Measurements from ENCODE around the gene SARS2.
A peak's percentile ranks its signal among the peaks of the same experiment; 100 is the strongest.
"Not testable (repeated sequence)": the region's sequence is repeated elsewhere in the genome, so short reads cannot be mapped to it uniquely, and the experiment has no call there.

Gene SARS2, protein sequence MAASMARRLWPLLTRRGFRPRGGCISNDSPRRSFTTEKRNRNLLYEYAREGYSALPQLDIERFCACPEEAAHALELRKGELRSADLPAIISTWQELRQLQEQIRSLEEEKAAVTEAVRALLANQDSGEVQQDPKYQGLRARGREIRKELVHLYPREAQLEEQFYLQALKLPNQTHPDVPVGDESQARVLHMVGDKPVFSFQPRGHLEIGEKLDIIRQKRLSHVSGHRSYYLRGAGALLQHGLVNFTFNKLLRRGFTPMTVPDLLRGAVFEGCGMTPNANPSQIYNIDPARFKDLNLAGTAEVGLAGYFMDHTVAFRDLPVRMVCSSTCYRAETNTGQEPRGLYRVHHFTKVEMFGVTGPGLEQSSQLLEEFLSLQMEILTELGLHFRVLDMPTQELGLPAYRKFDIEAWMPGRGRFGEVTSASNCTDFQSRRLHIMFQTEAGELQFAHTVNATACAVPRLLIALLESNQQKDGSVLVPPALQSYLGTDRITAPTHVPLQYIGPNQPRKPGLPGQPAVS

DNA sequence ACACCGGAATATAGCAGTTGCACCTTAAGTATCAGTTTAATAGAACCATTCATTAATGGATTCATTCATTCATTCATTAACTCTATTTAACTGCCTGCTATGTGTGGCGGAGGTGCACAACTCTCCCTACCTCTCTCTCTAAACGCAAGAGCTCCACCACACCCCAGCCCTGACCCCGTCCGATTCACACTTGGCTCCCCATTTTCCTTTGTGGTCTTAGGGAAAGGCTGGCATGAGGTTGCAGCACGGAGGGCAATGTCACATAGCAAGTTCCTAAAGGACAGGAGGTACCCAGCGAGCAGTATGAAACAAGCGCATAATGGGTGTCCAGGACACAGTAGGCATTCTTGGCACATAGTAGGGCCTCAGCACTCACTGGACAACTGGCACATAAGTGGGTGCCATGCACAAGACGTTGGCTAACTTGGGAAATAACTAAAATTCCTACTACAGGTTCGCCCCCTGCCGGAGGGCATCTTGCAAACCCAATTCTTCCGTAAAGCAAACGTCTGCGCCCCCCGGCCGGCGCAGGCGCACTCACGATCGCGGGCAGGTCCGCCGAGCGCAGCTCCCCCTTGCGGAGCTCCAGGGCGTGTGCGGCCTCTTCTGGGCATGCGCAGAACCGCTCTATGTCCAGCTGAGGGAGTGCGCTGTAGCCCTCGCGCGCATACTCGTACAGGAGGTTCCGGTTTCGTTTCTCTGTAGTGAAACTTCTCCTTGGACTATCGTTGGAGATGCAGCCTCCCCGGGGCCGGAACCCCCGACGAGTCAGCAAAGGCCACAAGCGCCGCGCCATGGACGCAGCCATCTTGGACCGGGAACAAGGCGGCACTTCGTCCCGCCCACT lies at the start of gene SARS2:
Gene SARS2, minus strand, starts transcription at position 835 of the 847 bp plus-strand sequence. Its CDS starts 27 bp downstream, at position 808.
- peak; percentile 64 for DNase-seq (ENCODE audit: low read depth, low spot score)
- peak within 1 kb of the TSS; percentile 83 for H3K27ac ChIP-seq

DNA sequence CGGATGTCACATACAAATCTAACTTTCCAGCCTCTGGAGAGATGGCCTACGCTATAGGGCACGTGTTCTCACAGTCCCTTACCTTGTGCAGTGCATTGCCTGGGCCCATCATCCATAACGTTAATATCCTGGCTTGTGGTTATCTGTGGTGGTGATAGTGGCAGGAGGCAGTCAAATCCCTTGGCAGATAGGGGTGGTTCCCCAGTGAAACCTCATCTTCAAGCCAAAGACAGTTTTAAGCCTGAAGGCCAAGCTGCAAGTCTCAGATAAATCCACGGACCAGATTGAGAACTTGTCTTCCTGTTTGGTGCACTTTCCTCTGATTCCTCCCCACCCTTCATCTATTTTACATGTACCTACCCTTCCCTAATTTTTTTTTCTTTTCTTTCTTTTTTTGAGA lies 49.2 kb upstream of the SARS2 start:
- no peak overlapping the region for H3K27ac ChIP-seq

DNA sequence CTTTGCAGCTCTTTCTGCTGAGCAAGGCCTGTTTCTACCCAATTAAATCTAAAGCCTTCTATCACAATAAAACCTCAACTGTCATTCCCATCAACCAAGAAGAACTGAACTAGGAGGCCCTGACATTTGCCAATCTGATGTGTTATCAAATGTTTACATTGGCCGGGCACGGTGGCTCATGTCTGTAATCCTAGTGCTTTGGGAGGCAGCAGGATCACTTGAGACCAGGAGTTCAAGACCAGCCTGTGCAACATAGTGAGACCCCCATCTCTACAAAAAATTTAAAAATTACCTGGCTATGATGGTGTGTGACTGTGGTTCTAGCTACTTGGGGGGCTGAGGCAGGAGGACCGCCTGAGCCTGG lies 47.7 kb upstream of the SARS2 start:
- peak overlapping the region; percentile 45 for H3K27ac ChIP-seq
- DNase-seq (ENCODE audit: low read depth, low spot score), result no peak

More for the DNA sequence above, 49.2 kb upstream of the SARS2 start:
- DNase-seq (ENCODE audit: low read depth, low spot score), result no peak

DNA sequence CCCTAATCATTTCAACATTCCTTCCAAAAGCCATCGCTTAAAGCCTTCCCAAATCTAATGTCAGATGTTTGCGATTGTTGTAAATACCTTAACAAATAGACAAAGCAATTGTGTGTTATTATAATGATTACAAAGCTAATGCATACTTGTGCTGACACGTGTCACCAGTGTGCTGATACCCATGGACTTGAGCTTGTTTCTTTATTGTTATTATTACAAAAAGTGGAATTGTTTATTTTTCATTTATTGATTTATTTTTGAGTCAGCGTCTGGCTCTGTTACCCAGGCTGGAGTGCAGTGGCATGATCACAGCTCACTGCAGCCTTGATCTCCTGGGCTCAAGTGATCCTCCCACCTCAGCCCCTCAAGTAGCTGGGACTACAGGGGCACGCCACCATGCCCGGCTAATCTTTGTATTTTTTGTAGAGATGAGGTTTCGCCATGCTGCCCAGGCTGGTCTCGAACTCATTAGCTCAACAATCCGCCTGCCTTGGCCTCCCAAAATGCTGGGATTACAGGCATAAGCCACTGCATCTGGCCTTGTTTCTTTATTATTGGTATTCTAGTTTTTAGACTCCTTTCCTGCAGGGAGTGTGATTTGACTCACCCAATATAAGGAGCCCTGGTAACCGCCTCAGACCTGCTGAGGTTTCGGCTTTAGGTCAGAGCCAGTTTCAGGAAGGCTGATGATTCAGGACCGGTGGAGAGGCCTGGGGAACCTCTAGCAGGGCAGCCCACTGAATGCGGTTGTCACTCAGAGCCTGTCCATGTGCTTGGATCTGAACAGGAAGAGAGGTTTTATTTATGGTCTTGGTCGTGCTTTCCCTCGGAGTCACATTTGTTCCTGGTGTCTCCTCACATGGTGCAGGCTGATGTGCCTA lies 47.1 kb upstream of the SARS2 start:
- H3K27ac ChIP-seq, result peak overlapping the region; percentile 45
- DNase-seq (ENCODE audit: low read depth, low spot score), result peak; percentile 45

DNA sequence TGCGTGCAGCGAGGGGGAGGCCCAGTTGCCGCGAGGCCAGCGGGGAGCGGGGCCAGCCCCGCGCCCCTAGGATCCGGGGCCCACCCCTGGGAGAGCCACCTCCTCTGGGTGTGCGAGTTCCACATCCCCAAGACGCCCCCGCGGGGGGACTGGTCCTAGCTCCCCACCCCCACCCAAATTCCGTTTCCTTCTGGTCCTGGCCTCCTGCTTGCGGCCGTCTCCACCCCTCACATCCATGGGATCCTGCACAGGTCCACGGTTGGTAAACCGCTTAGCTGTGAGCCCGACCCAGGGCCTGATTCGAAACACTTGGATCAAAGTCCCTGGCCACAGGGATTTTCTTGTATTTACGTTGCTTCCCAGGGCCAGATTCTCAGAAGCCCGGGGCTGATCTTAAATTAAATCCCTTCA lies 45.3 kb upstream of the SARS2 start:
- H3K27ac ChIP-seq, result peak overlapping the region; percentile 48

DNA sequence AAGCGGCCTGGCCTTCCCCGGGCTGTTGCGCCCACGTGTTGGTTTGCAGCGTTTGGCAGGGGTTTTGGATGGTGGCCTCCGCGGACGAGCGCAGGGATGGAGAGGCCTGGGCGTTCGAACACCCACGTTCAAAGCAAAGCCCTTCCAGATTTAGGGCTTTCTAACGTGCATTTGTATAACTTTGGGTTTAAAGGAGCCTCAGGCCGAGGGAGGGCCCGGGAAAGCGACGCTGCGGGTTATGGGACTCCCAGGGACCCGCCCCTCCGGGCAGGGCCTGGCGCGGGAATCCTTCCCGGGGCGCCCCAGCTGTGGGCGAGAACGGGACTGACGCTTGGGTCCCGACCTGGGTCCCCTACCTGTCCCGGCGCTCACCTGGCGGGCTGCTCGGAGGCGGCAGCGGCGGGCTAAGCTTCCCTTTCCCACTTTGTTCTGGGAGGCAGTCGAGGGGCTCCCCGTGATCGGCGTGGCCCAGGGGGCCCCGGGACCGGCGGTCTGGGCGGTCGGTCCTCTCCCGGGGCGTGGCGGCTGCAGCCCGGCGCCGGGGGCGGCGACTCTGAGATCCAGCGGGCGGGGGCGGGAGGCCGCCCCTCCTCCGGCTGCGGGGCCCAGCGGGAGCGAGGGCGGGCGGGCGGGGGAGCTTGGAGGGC lies 44.8 kb upstream of the SARS2 start, which contains the start of gene FBXO17:
Gene FBXO17, minus strand, starts transcription at position 529 of the 647 bp plus-strand sequence. CDS start 25,423 bp downstream, outside the sequence.
- H3K27ac ChIP-seq, result peak within 1 kb of the TSS; percentile 48

More for the DNA sequence above, 45.3 kb upstream of the SARS2 start:
- no peak for DNase-seq (ENCODE audit: low read depth, low spot score)

DNA sequence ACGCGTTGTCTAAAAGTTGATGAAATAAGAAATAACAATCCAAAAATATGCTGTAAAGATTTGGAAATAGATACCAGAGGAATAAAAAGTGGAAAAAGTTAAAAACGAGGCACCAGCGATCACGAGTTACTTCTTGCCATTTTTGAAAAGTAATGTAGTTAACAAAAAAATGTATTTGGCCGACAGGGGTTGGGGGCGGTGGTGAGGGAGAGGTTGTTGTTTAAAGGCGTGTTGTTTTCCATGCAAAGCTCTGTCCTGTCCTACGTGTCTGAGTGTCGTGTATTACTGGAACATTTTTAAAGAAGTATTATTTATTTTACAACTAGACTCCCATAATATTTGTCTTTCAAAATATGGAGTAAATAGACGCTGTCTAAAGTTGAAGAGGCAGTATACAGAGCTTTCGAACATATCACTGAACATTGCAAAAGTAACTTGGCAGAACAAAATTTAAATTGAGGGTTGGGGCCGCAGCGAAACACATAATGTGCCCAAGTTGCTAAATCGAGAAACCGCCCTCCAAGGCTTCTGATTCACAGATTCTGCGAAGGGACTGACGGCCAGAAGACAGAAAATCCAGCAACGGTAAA lies 44.2 kb upstream of the SARS2 start:
- DNase-seq (ENCODE audit: low read depth, low spot score), result no peak
- H3K27ac ChIP-seq, result peak overlapping the region; percentile 48

More for the DNA sequence above, 44.8 kb upstream of the SARS2 start, which contains the start of gene FBXO17:
- DNase-seq (ENCODE audit: low read depth, low spot score), result no peak

DNA sequence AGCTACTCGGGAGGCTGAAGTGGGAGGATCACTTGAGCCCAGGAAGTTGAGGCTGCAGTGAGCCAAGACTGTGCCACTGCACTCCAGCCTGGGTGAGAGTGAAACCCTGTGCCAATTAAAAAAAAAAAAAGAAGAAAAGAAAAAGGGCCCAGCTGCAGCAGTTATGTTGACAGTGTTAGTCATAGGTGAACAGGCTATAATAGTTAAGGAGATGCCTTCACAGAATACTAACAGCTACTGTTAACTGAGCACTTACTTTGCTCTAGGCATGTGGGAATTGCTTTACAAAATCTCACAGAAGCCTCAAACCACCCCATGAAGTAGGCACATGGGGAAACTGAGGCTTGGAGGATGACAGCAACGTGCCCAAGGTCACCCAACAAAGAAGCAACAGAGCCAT lies 41.1 kb upstream of the SARS2 start:
- no peak for DNase-seq (ENCODE audit: low read depth, low spot score)
- no peak overlapping the region for H3K27ac ChIP-seq

DNA sequence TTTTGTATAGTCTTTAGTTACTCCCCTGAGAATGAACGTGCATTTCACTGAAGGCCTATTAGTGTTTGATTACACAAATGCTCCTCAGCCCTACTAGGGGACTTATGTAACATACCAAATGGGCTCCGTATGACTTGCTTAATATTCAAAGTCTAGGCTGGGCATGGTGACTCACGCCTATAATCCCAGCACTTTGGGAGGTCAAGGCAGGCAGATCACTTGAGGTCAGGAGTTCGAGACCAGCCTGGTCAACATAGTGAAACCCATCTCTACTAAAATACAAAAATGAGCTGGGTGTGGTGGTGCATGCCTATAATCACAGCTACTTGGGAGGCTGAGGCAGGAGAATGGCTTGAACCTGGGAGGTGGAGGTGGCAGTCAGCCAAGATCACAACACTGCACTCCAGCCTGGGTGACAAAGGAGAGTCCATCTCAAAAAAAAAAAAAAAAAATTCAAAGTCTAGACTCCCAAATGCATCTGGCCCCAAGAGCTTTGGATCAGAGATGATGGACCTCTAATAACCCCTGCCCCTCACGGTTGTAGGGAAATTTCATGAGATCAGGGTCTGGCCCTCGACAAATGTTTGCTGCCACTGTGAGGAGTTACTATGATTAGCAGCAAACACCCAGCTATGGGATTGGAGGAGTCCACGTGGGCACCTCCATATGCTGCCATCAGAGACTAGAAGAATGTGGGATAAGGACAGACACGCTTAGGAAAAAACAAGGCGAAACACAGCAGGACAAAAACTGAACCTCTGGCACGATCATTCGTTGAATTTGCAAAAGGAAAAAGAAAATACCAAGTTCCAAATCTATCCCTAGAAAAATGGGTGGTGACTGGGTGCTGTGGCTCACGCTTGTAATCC lies 40.3 kb upstream of the SARS2 start:
- no peak overlapping the region for H3K27ac ChIP-seq
- no peak for DNase-seq (ENCODE audit: low read depth, low spot score)

DNA sequence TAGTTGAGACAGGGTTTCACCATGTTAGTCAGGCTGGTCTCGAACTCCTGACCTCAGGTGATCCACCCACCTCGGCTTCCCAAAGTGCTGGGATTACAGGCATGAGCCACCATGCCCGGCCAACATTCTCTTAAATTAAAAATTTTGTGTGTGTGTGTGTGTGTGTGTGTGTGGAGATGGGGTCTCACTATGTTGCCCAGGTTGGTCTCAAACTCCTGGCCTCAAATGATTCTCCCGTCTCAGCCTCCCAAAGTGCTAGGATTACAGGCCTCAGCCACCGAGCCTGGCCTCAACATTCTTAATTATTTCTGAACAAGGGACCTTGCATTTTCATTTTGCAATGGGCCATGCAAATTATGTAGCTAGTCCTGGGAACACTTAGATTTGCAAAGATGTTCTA lies 35.6 kb upstream of the SARS2 start:
- not testable (repeated sequence) for DNase-seq (ENCODE audit: low read depth, low spot score)

DNA sequence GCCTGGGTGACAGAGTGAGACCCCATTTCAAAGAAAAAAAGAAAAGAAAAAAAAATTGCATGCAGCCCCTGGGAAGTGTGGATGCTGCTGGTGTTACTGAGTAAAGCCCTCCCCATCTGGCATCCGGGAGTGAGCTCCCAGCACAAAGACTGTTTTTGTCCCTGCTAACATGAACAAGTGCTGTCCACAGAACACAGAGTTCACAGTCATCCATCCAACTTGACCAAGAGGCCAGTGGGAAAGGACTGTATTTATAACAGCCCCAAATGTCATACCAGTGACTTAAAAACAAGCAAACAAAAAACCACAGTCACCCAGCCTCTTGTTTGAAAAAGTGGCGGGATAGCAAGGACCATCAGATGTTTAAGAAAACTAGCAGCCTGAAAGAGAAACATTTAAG lies 34.2 kb upstream of the SARS2 start:
- no peak for DNase-seq (ENCODE audit: low read depth, low spot score)
- no peak overlapping the region for H3K27ac ChIP-seq

More for the DNA sequence above, 35.6 kb upstream of the SARS2 start:
- H3K27ac ChIP-seq, result not testable (repeated sequence)

DNA sequence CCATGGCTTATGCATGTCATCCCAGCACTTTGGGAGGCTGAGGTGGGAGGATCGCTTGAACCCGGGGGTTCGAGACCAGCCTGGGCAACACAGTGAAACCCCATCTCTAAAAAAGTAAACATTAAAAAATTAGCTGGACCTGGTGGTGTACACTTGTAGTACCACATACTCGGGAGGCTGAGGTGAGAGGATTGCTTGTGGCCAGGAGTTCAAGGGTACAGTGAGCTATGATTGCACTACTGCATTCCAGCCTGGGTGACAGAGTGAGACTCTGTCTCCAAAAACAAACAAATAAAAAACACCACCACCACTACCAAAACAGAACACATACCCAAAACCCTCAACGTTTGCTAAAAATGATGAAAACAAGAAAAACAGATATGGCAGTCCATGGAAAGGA lies 29.1 kb upstream of the SARS2 start:
- H3K27ac ChIP-seq, result no peak overlapping the region
- no peak for DNase-seq (ENCODE audit: low read depth, low spot score)

DNA sequence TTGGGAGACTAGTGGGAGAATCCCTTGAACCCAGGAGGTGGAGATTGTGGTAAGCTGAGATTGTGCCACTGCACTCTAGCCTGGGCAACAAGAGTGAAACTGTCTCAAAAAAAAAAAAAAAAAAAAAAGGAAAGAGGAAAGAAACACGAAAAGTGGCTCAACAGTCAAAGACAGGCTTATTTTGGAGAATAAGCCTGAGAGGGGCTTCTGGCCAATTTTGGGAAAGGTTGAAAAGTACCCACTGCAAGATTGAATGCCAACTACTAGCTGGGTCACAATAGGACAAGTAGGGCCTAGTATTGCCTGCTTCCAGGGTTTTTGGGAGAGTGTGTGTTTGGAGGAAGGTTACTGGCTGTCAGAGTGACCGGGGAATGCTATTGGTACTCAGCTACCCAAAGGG lies 27.7 kb upstream of the SARS2 start:
- DNase-seq (ENCODE audit: low read depth, low spot score), result no peak
- no peak overlapping the region for H3K27ac ChIP-seq

DNA sequence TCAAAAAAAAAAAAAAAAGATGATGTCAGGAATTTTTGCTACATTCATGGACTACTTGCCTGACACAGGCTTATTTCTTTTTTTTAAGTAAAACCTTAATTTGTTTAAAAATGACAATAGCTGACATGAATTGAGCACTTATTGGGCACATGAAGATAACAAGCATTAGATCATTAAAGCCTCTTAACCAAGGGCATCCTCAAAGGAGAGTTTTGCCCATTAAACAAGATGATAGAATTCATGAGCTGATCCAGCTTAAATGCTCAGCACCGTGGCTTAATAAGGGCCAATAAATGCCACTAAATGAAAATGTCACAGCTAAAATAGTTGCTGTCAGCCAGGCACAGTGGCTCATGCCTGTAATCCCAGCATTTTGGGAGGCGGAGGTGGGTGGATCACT lies 25.7 kb upstream of the SARS2 start:
- H3K27ac ChIP-seq, result no peak overlapping the region
- DNase-seq (ENCODE audit: low read depth, low spot score), result no peak

DNA sequence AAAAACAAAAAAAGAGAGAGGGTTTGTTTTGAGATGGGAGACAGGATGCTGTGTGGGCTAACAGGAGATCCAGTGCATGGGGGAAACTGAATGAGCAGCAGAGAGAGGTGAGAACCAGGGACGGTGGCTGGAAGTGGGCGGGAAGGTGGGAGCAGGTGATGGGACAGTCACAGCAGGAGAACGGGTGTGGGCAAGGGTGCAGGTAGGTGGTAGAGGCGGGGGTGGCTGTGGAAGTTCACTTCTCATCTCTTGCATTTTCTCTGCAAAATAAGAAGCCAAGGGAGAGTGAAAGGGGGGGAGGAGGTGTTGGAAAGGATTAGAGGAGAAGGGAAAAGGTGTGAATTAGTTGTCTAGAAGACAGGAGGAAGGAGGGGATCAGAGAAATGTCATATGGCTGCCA lies 23.1 kb upstream of the SARS2 start:
- DNase-seq (ENCODE audit: low read depth, low spot score), result no peak
- H3K27ac ChIP-seq, result no peak overlapping the region

DNA sequence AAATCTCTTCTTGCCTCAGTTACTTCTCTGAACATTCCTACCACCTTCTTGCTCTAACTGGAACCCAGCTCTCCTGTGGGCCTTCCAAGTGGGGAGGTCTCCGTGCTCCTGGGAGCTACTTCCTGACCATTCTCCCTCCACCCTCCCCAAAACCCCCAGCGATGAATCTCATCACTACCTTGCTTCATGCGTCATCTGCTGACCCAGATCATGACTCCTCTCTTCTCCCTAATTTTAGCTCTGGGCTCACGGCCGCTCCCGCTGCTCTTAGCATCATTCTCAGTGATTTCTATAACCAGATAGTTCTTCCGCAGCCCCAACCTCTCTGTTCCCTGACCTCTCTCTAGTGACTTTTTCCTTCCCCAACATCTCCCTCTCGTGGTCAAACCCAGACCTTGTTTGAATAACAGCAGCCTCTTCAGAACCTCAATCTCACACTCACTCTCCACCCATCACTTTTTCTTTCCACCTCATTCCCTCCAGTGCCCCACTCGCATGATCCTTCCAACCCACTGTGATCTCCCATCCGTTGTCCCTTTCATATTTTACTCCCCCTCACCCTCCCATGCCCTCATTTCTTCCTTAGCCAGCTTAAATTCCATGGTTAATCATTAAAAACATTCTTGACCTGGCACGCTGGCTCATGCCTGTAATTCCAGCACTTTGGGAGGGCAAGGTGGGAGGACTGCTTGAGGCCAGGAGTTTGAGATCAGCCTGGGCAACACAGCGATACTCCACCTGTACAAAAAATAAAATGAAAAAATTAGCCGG lies 22.0 kb upstream of the SARS2 start:
- H3K27ac ChIP-seq, result no peak overlapping the region
- no peak for DNase-seq (ENCODE audit: low read depth, low spot score)

DNA sequence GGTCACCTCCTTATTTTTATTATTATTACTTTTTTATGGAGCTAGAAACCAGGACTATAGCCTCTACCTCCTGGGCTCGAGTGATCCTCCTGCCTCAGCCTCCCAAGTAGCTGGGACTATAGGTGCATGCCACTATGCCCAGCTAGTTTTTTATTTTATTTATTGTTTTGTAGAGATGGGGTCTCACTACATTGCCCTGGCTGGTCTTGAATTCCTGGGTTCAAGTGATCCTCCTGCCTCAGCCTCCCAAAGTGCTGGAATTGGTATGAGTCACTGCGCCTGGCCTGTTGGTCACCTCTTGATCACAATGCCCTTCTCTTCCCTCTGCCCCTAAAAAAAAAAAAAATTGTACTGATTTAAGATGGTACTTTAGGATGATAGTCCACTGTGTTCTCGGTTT lies 20.6 kb upstream of the SARS2 start:
- DNase-seq (ENCODE audit: low read depth, low spot score), result no peak
- H3K27ac ChIP-seq, result no peak overlapping the region

All from epithelial cell of prostate (primary cell).